SK-N-MC (cell line): ENCODE data around the gene AGAP9.
"Not testable (repeated sequence)": the region's sequence is repeated elsewhere in the genome, so short reads cannot be mapped to it uniquely, and the experiment has no call there.

Source experiments
- EZH2 ChIP-seq: fragments of 200-600 bp; sonication (generic); IDR thresholded peaks from one replicate; pipeline ENCODE4 v1.6.1; 2017; ENCODE audit warnings: antibody characterized with exemption
- POLR2AphosphoS5 ChIP-seq: IDR thresholded peaks from 2 replicates; pipeline ENCODE4 v1.6.1; 2012; ENCODE audit warnings: mild to moderate bottlenecking, low read depth, low read length, borderline replicate concordance

GRCh38 chr10:47472647-47473046 lies 50.8 kb downstream of the AGAP9 start:
- TF ChIP-seq POLR2AphosphoS5, EZH2: not testable (repeated sequence)
